Thyroid gland (tissue), 4 donors: ENCODE data around the gene GHITM.

Experiments
- CTCF ChIP-seq, 6 experiments: fragments of 200-600 bp in 3 of 6; fragments of 450-650 bp in 3 of 6; sonication (generic) in 3 of 6; IDR thresholded peaks; one replicate each; pipeline ENCODE4 v1.5.1; 2016 to 2019; ENCODE audit warnings: antibody characterized with exemption in 6 of 6, mild to moderate bottlenecking in 2 of 6, inconsistent platforms in 1 of 6, moderate library complexity in 1 of 6
- POLR2A ChIP-seq, 2 donors: fragments of 450-650 bp; IDR thresholded peaks; one replicate each; pipeline ENCODE4 v1.6.1; 2017; ENCODE audit warnings: antibody characterized with exemption in 2 of 2, mild to moderate bottlenecking in 2 of 2, moderate library complexity in 1 of 2

DNA sequence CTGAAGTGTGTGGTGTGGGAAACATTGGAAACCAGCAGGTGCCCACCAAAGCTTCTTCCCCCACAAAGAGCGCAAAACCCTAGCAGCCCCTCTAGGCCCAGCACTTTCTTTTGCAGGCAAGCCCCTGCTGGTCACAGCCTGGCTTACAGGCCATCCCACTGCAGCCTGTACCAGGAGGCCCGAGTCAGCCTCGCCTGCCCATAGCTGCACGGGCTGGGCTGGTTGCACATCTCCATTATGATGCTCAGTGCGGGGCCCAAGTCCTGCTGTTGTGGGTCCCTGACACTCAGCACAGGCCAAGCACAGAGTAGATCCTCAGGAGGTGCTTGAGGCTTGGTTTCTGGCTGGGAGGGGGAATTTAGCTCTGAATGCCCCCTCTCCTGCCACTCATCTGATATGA lies 63.0 kb downstream of the GHITM start:
- TF ChIP-seq CTCF (IDR thresholded peaks at IDR 0.05) (no peak), POLR2A (IDR thresholded peaks at IDR 0.05) (no peak)
